ENCODE results near the gene PPP4R4. TPM values are rescaled to one million over a fixed set of nuclear protein-coding genes. Genes with fewer than 3 reads are reported as not detected.
"Not testable (repeated sequence)": the region's sequence is repeated elsewhere in the genome, so short reads cannot be mapped to it uniquely, and the experiment has no call there.

The PPP4R4 gene
- total and polyA plus RNA-seq, 2 donors: 0.37 to 0.63 TPM

GRCh38 chr14:94284221-94284620, 110.1 kb downstream of the PPP4R4 start:
- H3K4me1 ChIP-seq (ENCODE audit: insufficient read depth): no peaks in the 10 kb centered on the region
- DNase-seq (ENCODE audit: extremely low spot score): no peak
- H3K4me3 ChIP-seq (ENCODE audit: low read depth, low read length): no peak overlapping the region
- 76% methylated on average over 2 of the region's 2 CpGs for WGBS
- no peak overlapping the region for H3K27ac ChIP-seq (ENCODE audit: low read depth)
- H3K36me3 ChIP-seq (ENCODE audit: insufficient read depth): no peaks in the 10 kb centered on the region

GRCh38 chr14:94285158-94285557, 111.0 kb downstream of the PPP4R4 start:
- no peaks in the 10 kb centered on the region for H3K4me1 ChIP-seq (ENCODE audit: insufficient read depth)
- H3K27ac ChIP-seq (ENCODE audit: low read depth): no peak overlapping the region
- H3K36me3 ChIP-seq (ENCODE audit: insufficient read depth): no peaks in the 10 kb centered on the region
- no peak overlapping the region for H3K4me3 ChIP-seq (ENCODE audit: low read depth, low read length)
- no peak for DNase-seq (ENCODE audit: extremely low spot score)

DNA sequence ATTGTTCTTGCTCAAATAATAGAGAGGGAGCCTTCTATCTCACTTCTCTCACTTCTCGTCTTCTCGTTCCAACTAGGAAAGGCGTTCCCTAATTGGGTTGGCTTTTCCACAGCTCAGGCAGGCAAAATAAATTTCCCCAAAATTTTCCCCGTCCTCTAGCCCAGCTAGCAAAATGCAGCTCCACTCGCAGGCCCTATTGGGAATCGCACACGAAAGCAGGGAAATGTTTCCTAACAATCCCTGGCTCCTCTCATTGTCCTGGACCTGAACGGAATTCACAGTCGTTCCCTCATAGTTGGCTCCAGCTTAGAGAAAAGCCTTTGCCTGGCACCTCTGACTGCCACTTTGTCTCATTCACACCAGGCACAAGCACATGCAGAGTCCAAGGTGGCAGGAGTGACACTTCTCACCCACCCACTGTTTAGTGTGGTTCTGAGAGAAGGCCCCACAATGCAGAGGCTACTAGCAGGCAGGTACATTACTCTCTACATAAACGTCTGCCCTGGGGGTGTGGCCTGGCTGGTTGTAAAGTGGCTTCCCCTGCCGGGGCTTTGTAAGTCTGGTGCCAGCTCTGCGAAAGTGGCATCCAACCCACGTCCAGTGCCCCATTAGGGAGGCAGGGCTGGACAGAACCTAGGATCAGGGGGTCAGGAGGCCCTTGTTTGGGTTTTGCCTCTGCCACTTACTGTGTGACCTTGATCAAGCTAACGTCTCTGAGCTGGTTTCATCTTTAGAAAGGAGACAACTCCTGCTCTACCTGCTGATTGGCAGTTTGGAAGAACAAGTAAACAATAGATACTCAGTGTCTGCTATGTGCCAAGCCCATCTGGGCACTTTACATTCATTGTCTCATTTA, 114.7 kb downstream of the PPP4R4 start:
- no peak for DNase-seq (ENCODE audit: extremely low spot score)
- no peaks in the 10 kb centered on the region for H3K36me3 ChIP-seq (ENCODE audit: insufficient read depth)
- WGBS: 61% methylated on average over 14 of the region's 14 CpGs

GRCh38 chr14:94290197-94290596, 116.1 kb downstream of the PPP4R4 start:
- H3K27ac ChIP-seq (ENCODE audit: low read depth): no peak overlapping the region
- H3K36me3 ChIP-seq (ENCODE audit: insufficient read depth): no peaks in the 10 kb centered on the region
- no peak overlapping the region for H3K4me3 ChIP-seq (ENCODE audit: low read depth, low read length)
- WGBS: 71% methylated on average over 8 of the region's 8 CpGs
- DNase-seq (ENCODE audit: extremely low spot score): no peak
- H3K4me1 ChIP-seq (ENCODE audit: insufficient read depth): no peaks in the 10 kb centered on the region

More for the DNA sequence above, 114.7 kb downstream of the PPP4R4 start:
- Histone ChIP-seq H3K4me1 (ENCODE audit: insufficient read depth) (no peaks in the 10 kb centered on the region), H3K27ac (ENCODE audit: low read depth) (no peak overlapping the region), H3K4me3 (ENCODE audit: low read depth, low read length) (no peak overlapping the region)

GRCh38 chr14:94291159-94291905, 117.2 kb downstream of the PPP4R4 start:
- no peak for DNase-seq (ENCODE audit: extremely low spot score)
- no peaks in the 10 kb centered on the region for H3K4me1 ChIP-seq (ENCODE audit: insufficient read depth)
- H3K27ac ChIP-seq (ENCODE audit: low read depth): no peak overlapping the region
- H3K4me3 ChIP-seq (ENCODE audit: low read depth, low read length): no peak overlapping the region
- 87% methylated on average over 13 of the region's 13 CpGs for WGBS
- no peaks in the 10 kb centered on the region for H3K36me3 ChIP-seq (ENCODE audit: insufficient read depth)

GRCh38 chr14:94291906-94292525, 117.9 kb downstream of the PPP4R4 start:
- WGBS: 75% methylated on average over 15 of the region's 15 CpGs
- H3K27ac ChIP-seq (ENCODE audit: low read depth): no peak overlapping the region
- H3K4me3 ChIP-seq (ENCODE audit: low read depth, low read length): no peak overlapping the region
- DNase-seq (ENCODE audit: extremely low spot score): no peak
- H3K36me3 ChIP-seq (ENCODE audit: insufficient read depth): no peaks in the 10 kb centered on the region
- H3K4me1 ChIP-seq (ENCODE audit: insufficient read depth): no peaks in the 10 kb centered on the region

DNA sequence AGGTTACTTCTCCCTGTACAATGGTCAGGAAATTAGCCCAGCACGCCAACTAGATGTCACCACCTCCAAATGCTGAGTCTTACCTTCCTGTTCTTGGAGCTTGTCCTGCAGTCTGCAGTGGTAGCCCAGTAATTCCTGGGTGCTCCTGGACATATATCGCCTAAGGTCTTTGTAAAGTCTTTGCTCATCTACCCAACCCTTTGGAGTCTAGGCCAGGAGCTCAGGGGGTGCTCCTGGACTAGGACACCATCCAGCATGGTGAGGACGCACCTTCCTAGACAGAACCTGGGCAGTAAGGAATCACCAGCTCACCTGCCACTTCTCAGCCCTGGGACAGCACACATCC, 118.4 kb downstream of the PPP4R4 start:
- 93% methylated on average over 3 of the region's 3 CpGs for WGBS
- no peak overlapping the region for H3K27ac ChIP-seq (ENCODE audit: low read depth)
- H3K4me3 ChIP-seq (ENCODE audit: low read depth, low read length): no peak overlapping the region
- no peaks in the 10 kb centered on the region for H3K36me3 ChIP-seq (ENCODE audit: insufficient read depth)
- no peak for DNase-seq (ENCODE audit: extremely low spot score)
- H3K4me1 ChIP-seq (ENCODE audit: insufficient read depth): no peaks in the 10 kb centered on the region

DNA sequence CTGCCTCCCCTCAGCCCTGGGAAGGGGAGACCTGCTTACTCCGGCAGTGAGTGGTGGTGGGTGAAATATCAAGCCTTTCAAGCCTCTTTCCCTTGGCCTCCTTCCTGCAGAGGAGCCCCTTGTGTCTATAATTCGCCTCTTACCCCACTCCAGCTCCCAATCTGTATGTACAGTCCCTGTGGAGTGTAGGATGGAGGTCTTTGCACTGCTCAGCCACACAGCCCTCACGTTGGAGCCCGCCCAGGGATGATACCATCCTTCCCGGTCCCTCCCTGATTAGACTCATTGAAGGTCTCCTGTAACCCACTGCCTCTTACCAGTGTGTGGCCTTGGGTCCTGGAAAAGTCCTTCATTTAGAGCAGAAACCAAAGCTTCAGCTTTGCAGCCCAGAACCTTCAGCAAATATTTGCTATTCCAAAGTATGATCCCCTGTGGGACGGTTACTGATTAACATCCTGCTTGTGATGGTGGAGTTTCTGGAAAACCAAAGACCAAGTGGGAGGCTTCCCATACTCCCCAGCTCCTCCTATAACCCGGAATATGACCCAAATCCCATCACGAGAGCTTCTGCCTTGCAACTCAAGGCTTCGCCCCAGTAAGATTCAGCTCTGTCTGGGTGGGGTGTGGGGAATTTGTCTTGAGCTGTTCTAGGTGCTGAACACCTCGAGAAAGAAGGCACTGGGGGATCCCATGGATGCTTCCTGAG, 118.9 kb downstream of the PPP4R4 start, which contains the start of gene SERPINA10:
SERPINA10 (minus strand) TSS at position 397 of the 706 bp plus-strand sequence. CDS start 2,675 bp downstream, outside the sequence.
- 70% methylated on average over 10 of the region's 10 CpGs for WGBS

DNA sequence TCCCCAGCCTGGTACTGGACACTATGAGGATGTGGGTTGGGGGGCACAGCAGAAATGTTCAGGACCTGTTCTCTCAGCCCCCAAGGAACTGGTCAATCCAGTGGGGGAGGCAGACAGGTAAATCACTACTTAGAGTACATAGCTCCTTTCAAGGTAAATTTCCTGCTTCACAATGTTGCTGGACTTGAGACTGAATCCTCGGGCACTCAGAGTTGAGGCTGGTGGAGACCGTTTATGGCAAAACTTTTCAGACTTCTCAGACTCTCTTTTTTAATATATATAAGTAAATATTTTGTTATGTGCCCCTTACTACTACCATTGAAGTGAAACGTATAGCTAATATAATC, 119.4 kb downstream of the PPP4R4 start:
- no peaks in the 10 kb centered on the region for H3K4me1 ChIP-seq (ENCODE audit: insufficient read depth)
- WGBS: 80% methylated on average over 3 of the region's 3 CpGs
- H3K36me3 ChIP-seq (ENCODE audit: insufficient read depth): no peaks in the 10 kb centered on the region
- DNase-seq (ENCODE audit: extremely low spot score): no peak
- H3K27ac ChIP-seq (ENCODE audit: low read depth): no peak overlapping the region
- no peak overlapping the region for H3K4me3 ChIP-seq (ENCODE audit: low read depth, low read length)

More for the DNA sequence above, 118.9 kb downstream of the PPP4R4 start, which contains the start of gene SERPINA10:
- Histone ChIP-seq H3K36me3 (ENCODE audit: insufficient read depth) (no peaks in the 10 kb centered on the region), H3K27ac (ENCODE audit: low read depth) (no peak within 1 kb of the TSS), H3K4me1 (ENCODE audit: insufficient read depth) (no peaks in the 10 kb centered on the region), H3K4me3 (ENCODE audit: low read depth, low read length) (no peak within 1 kb of the TSS)
- no peak for DNase-seq (ENCODE audit: extremely low spot score)

GRCh38 chr14:94295360-94296180, 121.4 kb downstream of the PPP4R4 start:
- H3K36me3 ChIP-seq (ENCODE audit: insufficient read depth): no peaks in the 10 kb centered on the region
- WGBS: 65% methylated on average over 9 of the region's 9 CpGs
- no peak overlapping the region for H3K27ac ChIP-seq (ENCODE audit: low read depth)
- no peak overlapping the region for H3K4me3 ChIP-seq (ENCODE audit: low read depth, low read length)
- H3K4me1 ChIP-seq (ENCODE audit: insufficient read depth): no peaks in the 10 kb centered on the region
- no peak for DNase-seq (ENCODE audit: extremely low spot score)

DNA sequence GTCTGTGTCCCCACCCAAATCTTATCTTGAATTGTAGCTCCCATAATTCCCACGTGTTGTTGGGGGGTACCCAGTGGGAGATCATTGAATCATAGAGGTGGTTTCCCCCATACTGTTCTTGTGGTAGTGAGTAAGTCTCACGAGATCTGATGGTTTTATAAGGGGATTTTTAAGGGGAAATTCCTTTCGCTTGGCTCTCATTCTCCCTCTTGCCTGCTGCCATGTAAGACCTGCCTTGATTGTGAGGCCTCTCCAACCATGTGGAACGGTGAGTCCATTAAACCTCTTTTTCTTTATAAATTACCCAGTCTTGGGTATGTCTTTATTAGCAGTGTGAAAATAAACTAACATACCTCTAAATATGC, 122.0 kb downstream of the PPP4R4 start:
- not testable (repeated sequence) for H3K27ac ChIP-seq (ENCODE audit: low read depth); H3K36me3 ChIP-seq (ENCODE audit: insufficient read depth); DNase-seq (ENCODE audit: extremely low spot score); H3K4me3 ChIP-seq (ENCODE audit: low read depth, low read length); H3K4me1 ChIP-seq (ENCODE audit: insufficient read depth)
- WGBS: 61% methylated on average over 4 of the region's 4 CpGs

- no peak overlapping the region for H3K27ac ChIP-seq (ENCODE audit: low read depth)
- 91% methylated on average over 15 of the region's 15 CpGs for WGBS
- no peaks in the 10 kb centered on the region for H3K36me3 ChIP-seq (ENCODE audit: insufficient read depth)
- no peaks in the 10 kb centered on the region for H3K4me1 ChIP-seq (ENCODE audit: insufficient read depth)
- H3K4me3 ChIP-seq (ENCODE audit: low read depth, low read length): no peak overlapping the region
- no peak for DNase-seq (ENCODE audit: extremely low spot score)
Observed at GRCh38 chr14:94298130-94298529, 124.0 kb downstream of the PPP4R4 start.

GRCh38 chr14:94303111-94303510, 129.0 kb downstream of the PPP4R4 start:
- no peaks in the 10 kb centered on the region for H3K36me3 ChIP-seq (ENCODE audit: insufficient read depth)
- WGBS: 79% methylated on average over 7 of the region's 7 CpGs
- DNase-seq (ENCODE audit: extremely low spot score): no peak
- H3K4me3 ChIP-seq (ENCODE audit: low read depth, low read length): no peak overlapping the region
- no peak overlapping the region for H3K27ac ChIP-seq (ENCODE audit: low read depth)
- no peaks in the 10 kb centered on the region for H3K4me1 ChIP-seq (ENCODE audit: insufficient read depth)

Data from urinary bladder (tissue), 4 donors.